Testis (tissue), 2 donors: ENCODE measurements around the gene WDR47.
"Not testable (repeated sequence)": the region's sequence is repeated elsewhere in the genome, so short reads cannot be mapped to it uniquely, and the experiment has no call there.

Experiments
- POLR2A ChIP-seq: fragments of 450-650 bp; IDR thresholded peaks from one replicate; pipeline ENCODE4 v1.6.1; 2017; ENCODE audit warnings: antibody characterized with exemption, mild to moderate bottlenecking, moderate library complexity
- TF ChIP-seq, protein P1 (sequence below), 3 experiments: fragments of 450-650 bp in 2 of 3; fragments of 200-600 bp in 1 of 3; sonication (generic) in 1 of 3; IDR thresholded peaks; one replicate each; pipeline ENCODE4 v1.5.1; 2016 to 2019; ENCODE audit warnings: antibody characterized with exemption in 3 of 3, mild to moderate bottlenecking in 2 of 3, moderate library complexity in 1 of 3

DNA sequence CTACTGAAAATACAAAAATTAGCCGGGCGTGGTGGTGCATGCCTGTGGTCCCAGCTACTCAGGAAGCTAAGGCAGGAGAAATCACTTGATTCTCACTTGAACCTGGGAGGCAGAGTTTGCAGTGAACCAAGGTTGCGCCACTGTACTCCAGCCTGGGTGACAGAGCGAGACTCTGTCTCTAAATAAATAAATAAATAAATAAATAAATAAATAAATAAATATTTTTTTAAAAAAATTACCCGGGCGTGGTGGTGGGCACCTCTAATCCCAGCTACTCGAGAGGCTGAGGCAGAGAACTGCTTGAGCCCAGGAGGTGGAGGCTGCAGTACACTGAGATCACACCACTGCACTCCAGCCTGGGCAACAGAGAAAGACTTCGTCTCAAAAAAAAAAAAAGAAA lies 12.4 kb downstream of the WDR47 start:
- TF ChIP-seq, protein P1, sequence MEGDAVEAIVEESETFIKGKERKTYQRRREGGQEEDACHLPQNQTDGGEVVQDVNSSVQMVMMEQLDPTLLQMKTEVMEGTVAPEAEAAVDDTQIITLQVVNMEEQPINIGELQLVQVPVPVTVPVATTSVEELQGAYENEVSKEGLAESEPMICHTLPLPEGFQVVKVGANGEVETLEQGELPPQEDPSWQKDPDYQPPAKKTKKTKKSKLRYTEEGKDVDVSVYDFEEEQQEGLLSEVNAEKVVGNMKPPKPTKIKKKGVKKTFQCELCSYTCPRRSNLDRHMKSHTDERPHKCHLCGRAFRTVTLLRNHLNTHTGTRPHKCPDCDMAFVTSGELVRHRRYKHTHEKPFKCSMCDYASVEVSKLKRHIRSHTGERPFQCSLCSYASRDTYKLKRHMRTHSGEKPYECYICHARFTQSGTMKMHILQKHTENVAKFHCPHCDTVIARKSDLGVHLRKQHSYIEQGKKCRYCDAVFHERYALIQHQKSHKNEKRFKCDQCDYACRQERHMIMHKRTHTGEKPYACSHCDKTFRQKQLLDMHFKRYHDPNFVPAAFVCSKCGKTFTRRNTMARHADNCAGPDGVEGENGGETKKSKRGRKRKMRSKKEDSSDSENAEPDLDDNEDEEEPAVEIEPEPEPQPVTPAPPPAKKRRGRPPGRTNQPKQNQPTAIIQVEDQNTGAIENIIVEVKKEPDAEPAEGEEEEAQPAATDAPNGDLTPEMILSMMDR (IDR thresholded peaks at IDR 0.05) = not testable (repeated sequence)
- not testable (repeated sequence) for TF ChIP-seq POLR2A
